MM.1S (cell line): ENCODE measurements around the gene GORASP1.

Source experiments
- DNase-seq: peaks from one replicate; pipeline ENCODE4 v3.0.0-alpha.2; 2015
- H2AFZ ChIP-seq: fragments of 300-600 bp; sonication (generic); 2 replicates; pipeline ENCODE4 v1.6.0; 2016; ENCODE audit warnings: antibody characterized with exemption, low read length
- H3F3A ChIP-seq: fragments of 300-600 bp; sonication (generic); 2 replicates; pipeline ENCODE4 v1.6.1; 2016; ENCODE audit warnings: mild to moderate bottlenecking, antibody characterized with exemption, low read length, moderate library complexity, mixed read lengths; ENCODE audit not compliant: insufficient read depth
- H3K27ac ChIP-seq: fragments of 300-600 bp; sonication (generic); 2 replicates; pipeline ENCODE4 v1.5.1; 2016; ENCODE audit warnings: mild to moderate bottlenecking, low read length
- H3K27me3 ChIP-seq: fragments of 300-600 bp; sonication (generic); replicated peaks from 2 replicates; pipeline ENCODE4 v1.6.0; 2016; ENCODE audit warnings: low read length; ENCODE audit not compliant: insufficient read depth
- H3K36me3 ChIP-seq: fragments of 300-600 bp; sonication (generic); replicated peaks from 2 replicates; pipeline ENCODE4 v1.6.1; 2016; ENCODE audit warnings: mild to moderate bottlenecking, low read length, mixed read lengths; ENCODE audit not compliant: insufficient read depth
- H3K4me1 ChIP-seq: fragments of 300-600 bp; sonication (generic); 2 replicates; pipeline ENCODE4 v1.6.1; 2016; ENCODE audit warnings: low read length, mixed read lengths
- H3K4me2 ChIP-seq: fragments of 300-600 bp; sonication (generic); 2 replicates; pipeline ENCODE4 v1.6.0; 2016; ENCODE audit warnings: low read depth, low read length
- H3K4me3 ChIP-seq: fragments of 300-600 bp; sonication (generic); 2 replicates; pipeline ENCODE4 v1.5.1; 2016; ENCODE audit warnings: low read length, mixed read lengths
- H3K79me2 ChIP-seq: fragments of 300-600 bp; sonication (generic); 2 replicates; pipeline ENCODE4 v1.6.1; 2016; ENCODE audit warnings: mixed run types, low read length, mixed read lengths
- H3K9ac ChIP-seq: fragments of 300-600 bp; sonication (generic); 2 replicates; pipeline ENCODE4 v1.6.1; 2016; ENCODE audit warnings: low read length, mixed read lengths
- H3K9me2 ChIP-seq: fragments of 300-600 bp; sonication (generic); replicated peaks from 2 replicates; pipeline ENCODE4 v1.6.1; 2016; ENCODE audit warnings: mild to moderate bottlenecking, low read length, mixed read lengths; ENCODE audit not compliant: insufficient read depth
- H3K9me3 ChIP-seq: fragments of 300-600 bp; sonication (generic); replicated peaks from 2 replicates; pipeline ENCODE4 v1.6.1; 2016; ENCODE audit warnings: mild to moderate bottlenecking, low read length, mixed read lengths; ENCODE audit not compliant: insufficient read depth
- H4K20me1 ChIP-seq: fragments of 300-600 bp; sonication (generic); 2 replicates; pipeline ENCODE4 v1.6.1; 2016; ENCODE audit warnings: mild to moderate bottlenecking, low read length, moderate library complexity, mixed read lengths; ENCODE audit not compliant: insufficient read depth
- EZH2 ChIP-seq: fragments of 300-600 bp; sonication (generic); optimal IDR thresholded peaks from 2 replicates; pipeline ENCODE3; 2017; ENCODE audit warnings: low read depth, mild to moderate bottlenecking, antibody characterized with exemption, low read length, mixed read lengths
- EZH2phosphoT487 ChIP-seq: fragments of 300-600 bp; sonication (generic); IDR thresholded peaks from 2 replicates; pipeline ENCODE4 v1.6.1; 2018; ENCODE audit warnings: antibody characterized with exemption, low read length
- TF ChIP-seq, protein P1 (sequence below): fragments of 300-600 bp; sonication (generic); IDR thresholded peaks from 2 replicates; pipeline ENCODE4 v1.5.1; 2016; ENCODE audit warnings: antibody characterized with exemption, low read length, mixed read lengths

GORASP1 gene

GRCh38 chr3:39053696-39054095, 53.7 kb downstream of the GORASP1 start:
- Histone ChIP-seq H3K4me3 (no peak overlapping the region), H3F3A (no peaks in the 10 kb centered on the region), H3K36me3 (0 out of 2 replicates have a peak, but pooled peaks cover 3% of the 10 kb centered on the region), H3K27ac (no peak overlapping the region), H3K4me1 (peaks cover 5% of the 10 kb centered on the region; the same call in 1 of the 2 replicates), H2AFZ (no peak overlapping the region), H3K27me3 (no peaks in the 10 kb centered on the region), H4K20me1 (no peaks in the 10 kb centered on the region), H3K9me3 (no peaks in the 10 kb centered on the region), H3K9ac (no peak overlapping the region), H3K79me2 (peaks cover 60% of the 10 kb centered on the region), H3K9me2 (no peaks in the 10 kb centered on the region), H3K4me2 (no peak overlapping the region)
- TF ChIP-seq, protein P1, sequence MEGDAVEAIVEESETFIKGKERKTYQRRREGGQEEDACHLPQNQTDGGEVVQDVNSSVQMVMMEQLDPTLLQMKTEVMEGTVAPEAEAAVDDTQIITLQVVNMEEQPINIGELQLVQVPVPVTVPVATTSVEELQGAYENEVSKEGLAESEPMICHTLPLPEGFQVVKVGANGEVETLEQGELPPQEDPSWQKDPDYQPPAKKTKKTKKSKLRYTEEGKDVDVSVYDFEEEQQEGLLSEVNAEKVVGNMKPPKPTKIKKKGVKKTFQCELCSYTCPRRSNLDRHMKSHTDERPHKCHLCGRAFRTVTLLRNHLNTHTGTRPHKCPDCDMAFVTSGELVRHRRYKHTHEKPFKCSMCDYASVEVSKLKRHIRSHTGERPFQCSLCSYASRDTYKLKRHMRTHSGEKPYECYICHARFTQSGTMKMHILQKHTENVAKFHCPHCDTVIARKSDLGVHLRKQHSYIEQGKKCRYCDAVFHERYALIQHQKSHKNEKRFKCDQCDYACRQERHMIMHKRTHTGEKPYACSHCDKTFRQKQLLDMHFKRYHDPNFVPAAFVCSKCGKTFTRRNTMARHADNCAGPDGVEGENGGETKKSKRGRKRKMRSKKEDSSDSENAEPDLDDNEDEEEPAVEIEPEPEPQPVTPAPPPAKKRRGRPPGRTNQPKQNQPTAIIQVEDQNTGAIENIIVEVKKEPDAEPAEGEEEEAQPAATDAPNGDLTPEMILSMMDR, result no peak
- DNase-seq, result no peak

GRCh38 chr3:39052583-39052982, 54.8 kb downstream of the GORASP1 start:
- H3K9me2 ChIP-seq, result no peaks in the 10 kb centered on the region

DNA sequence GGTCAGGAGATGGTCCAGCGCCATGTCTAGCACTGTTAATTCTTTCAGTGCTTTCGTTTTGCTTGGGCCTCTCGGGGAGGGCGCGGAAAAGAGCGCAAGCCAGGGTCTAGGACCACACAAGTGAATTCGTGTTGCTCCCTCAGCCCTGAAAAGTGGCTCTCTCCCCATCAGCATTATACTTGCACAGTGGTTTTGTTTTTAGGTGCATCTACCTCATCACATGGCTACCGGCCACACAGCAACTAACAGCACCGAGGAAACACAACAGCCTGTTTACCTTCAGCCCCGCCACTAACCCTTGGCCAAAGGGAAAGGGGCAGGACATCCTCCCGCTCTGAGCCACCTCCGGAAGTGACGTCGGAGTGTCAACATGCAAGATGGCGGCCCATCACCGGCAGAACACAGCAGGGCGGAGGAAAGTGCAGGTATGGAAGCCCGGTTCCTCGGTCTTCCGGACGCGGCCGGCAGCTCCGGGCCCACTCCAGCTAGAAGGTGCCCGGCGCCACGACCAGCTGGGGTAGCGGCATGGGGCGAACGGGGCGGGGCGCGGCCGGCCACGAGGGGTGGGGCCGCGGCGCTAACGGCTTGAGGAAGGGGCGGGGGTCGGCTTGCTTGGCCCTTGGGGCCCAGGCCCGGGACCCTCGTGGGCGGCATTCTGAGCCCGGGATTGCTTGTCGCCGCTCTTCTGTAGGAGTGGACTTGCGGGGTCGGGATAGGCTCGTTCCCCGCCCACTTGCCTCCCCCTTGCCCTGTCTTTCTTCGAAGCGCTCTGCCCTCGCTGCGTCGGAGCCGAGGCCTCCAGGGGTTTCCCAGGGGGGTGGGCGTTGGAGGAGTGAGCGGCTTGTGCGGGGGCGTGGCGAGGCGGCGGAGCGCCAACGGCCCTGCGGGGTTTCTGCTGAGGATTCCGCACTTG, 55.5 kb downstream of the GORASP1 start, which contains the start of the genes SCN11A and WDR48:
Gene SCN11A, minus strand, starts transcription at position 296 of the 913 bp plus-strand sequence. CDS start 101,582 bp downstream, outside the sequence.
Gene WDR48, plus strand, starts transcription at position 368 of the 913 bp plus-strand sequence. Its CDS starts 10 bp downstream, at position 378.
- H3K27ac ChIP-seq, result peak within 1 kb of the TSS; percentile 75
- H3K27me3 ChIP-seq, result no peaks in the 10 kb centered on the region

More at GRCh38 chr3:39052583-39052982, 54.8 kb downstream of the GORASP1 start:
- DNase-seq, result peak; percentile 11
- H2AFZ ChIP-seq, result peak overlapping the region; percentile 77
- peaks cover 5% of the 10 kb centered on the region; the same call in 1 of the 2 replicates for H3K4me1 ChIP-seq
- no peak overlapping the region; the same call in 1 of the 2 replicates for H3K27ac ChIP-seq
- peaks cover 51% of the 10 kb centered on the region for H3K79me2 ChIP-seq
- peak overlapping the region; percentile 94 for H3K4me2 ChIP-seq
- H3K27me3 ChIP-seq, result no peaks in the 10 kb centered on the region
- peak overlapping the region; percentile 89 for H3K9ac ChIP-seq
- no peaks in the 10 kb centered on the region for H3K9me3 ChIP-seq
- H4K20me1 ChIP-seq, result no peaks in the 10 kb centered on the region
- TF ChIP-seq, protein P1, result no peak
- TF ChIP-seq EZH2phosphoT487 (no peak), EZH2 (no peak)
- H3K36me3 ChIP-seq, result no peaks in the 10 kb centered on the region
- no peaks in the 10 kb centered on the region for H3F3A ChIP-seq
- peak overlapping the region; percentile 69 for H3K4me3 ChIP-seq

More for the DNA sequence above, 55.5 kb downstream of the GORASP1 start, which contains the start of the genes SCN11A and WDR48:
- no peaks in the 10 kb centered on the region for H3K36me3 ChIP-seq
- no peaks in the 10 kb centered on the region for H3K9me2 ChIP-seq
- H3K4me3 ChIP-seq, result peak within 1 kb of the TSS; percentile 69
- TF ChIP-seq EZH2 (no peak), EZH2phosphoT487 (no peak)
- TF ChIP-seq, protein P1, result no peak
- H3K79me2 ChIP-seq, result peaks cover 47% of the 10 kb centered on the region
- H3K9me3 ChIP-seq, result no peaks in the 10 kb centered on the region
- H2AFZ ChIP-seq, result peak within 1 kb of the TSS; percentile 77
- peaks cover 5% of the 10 kb centered on the region; the same call in 1 of the 2 replicates for H3K4me1 ChIP-seq
- peak within 1 kb of the TSS; percentile 89 for H3K9ac ChIP-seq
- peak; percentile 96 for DNase-seq
- H4K20me1 ChIP-seq, result no peaks in the 10 kb centered on the region
- H3K4me2 ChIP-seq, result peak within 1 kb of the TSS; percentile 94
- no peaks in the 10 kb centered on the region for H3F3A ChIP-seq
